HG03025 (cell line): ENCODE results near the gene EXTL1.

Experiments used
- ATAC-seq: cut with Tn5 transposase; IDR thresholded peaks from one replicate; pipeline ENCODE4 v1.9.1; 2021; ENCODE audit warnings: mild to moderate bottlenecking, moderate library complexity; ENCODE audit not compliant: unreplicated experiment, low FRiP score

The EXTL1 gene

DNA sequence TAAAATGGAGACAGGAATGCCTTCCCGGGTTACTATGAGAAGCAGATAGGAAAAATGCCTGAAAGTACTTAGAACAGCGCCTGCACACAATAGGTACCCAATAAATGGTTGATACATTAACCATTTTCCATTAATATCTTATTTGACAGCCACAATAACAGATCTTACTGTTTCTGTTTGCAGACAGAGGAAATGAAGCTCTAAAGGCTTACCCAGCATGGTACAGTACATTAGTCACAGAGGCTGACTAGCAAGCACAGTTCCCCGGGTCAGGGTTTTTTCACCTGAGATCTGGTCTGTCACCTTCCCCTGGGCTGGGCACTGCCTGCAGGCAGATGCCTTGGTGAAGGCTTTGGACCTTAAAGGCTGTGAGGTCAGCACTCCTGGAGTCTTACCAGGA is 43.0 kb downstream of the EXTL1 start:
- ATAC-seq = no peak

DNA sequence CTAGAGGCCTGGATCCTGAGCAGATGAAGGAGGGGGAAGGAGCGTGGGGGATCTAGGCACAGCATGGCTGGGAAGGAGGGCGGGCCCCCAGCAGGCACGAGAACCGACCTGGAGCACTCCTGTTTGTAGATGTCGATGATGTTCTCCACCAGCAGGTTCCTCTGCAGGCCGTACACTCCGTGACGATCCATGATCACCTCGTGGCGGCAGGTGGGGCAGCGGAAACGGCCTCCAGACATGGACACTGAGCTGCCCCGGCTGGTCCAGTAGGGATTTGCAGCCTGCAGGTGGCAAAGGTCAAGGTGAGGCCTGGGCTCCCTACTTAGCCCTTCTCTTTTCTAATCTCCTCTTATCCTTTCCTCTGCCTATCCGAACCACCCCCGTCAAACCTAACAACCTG is 44.6 kb downstream of the EXTL1 start:
- ATAC-seq = no peak

- no peak for ATAC-seq
Observed at GRCh38 chr1:26066857-26067256, 45.3 kb downstream of the EXTL1 start.

GRCh38 chr1:26067432-26067911 is 45.9 kb downstream of the EXTL1 start, which contains the start of gene TRIM63:
TRIM63 (minus strand) TSS chr1:26067630; CDS start chr1:26067494, 136 bp downstream.
- no peak for ATAC-seq

DNA sequence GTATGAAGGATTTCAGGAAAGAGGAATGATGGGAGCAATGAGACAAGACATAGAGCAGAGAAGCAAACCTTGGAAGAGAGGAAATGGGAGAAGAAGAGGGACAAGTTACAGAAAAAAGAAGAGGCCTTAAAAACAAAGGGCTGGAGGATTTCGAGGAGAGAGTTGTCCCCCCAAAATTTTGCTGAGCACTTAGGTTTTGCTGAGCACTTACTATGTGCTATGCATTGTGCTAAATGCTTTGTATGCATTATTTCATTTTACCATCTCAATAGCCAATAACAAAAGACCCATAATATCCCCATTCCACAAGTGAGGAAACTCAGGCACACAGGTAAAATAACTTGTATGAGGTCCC is 48.3 kb downstream of the EXTL1 start:
- ATAC-seq = no peak

- no peak for ATAC-seq
Observed at GRCh38 chr1:26070296-26070962, 48.9 kb downstream of the EXTL1 start.

- no peak for ATAC-seq
Observed at GRCh38 chr1:26070963-26071342, 49.4 kb downstream of the EXTL1 start.

- no peak for ATAC-seq
Observed at GRCh38 chr1:26072305-26072704, 50.7 kb downstream of the EXTL1 start.

DNA sequence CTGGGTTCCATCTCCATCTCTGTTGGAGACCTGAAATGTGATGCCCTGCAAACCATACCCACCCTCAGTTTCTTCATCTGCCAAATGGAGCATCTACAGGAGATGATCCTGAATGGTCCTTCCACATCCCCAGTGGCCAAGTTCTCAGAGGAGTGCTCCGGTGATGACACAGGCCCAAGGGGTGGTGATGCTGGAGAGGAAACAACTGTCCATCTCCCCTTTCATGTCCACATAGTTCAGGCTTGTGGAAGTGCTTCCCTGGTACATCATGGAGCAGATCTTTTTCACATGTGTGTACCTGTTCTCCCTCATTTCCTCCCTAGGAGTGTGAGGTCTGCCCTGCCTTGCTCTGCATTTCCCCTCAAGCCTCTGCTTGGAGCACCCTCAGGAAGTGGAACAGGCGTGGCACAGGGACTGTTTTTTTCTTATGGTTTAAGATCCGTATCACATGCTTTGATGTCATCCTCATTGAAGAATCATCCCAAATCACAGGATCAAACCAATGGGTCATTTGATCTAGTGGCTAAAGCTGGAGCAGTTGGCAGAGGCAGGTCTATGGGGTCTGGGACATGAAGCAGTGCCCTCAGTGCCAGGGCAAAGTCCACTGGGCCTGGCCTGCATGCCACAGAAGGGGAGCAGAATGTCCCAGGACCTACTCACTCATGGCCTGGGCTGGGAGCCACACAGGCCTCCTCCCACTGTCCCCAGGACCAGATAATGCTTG is 54.0 kb downstream of the EXTL1 start:
- no peak for ATAC-seq

DNA sequence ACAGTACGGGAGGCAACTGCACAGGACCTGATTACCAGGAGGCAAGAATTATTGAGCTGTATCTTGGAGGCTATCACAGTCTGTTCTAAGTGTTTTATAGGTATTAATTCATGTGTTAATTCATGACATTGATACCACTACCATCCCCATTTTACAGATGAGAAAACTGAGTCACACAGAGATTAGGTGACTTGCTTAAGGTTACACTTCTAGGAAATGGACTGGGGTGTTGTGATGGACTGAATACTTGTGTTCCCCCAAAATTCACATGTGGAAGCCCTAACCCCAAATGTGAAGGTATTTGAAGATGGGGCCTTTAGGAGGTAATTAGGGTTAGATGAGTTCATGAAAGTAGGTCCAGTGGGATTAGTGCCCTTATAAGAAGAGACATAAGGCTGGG is 55.9 kb downstream of the EXTL1 start:
- ATAC-seq = no peak

- ATAC-seq = no peak
Observed at GRCh38 chr1:26078286-26079177, 57.0 kb downstream of the EXTL1 start.

DNA sequence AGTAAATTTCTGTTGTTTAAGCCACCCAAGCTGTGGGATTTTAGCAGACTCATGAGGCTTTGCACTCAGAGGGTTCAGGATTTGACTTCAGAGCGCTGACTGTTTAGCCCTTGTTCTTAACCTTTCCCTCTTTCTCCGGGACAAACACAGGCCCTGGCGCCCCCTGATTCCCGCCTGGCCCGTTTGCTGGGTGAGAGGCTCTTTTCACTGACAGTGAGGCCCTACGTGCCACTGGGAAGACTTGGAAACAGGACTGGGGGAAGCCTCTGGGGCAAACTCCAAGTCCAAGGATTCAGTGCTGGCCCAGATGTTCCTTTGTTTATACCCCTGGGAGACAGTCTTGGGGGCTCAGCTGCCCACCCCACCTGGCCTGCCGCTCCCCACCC is 57.6 kb downstream of the EXTL1 start:
- ATAC-seq = no peak

DNA sequence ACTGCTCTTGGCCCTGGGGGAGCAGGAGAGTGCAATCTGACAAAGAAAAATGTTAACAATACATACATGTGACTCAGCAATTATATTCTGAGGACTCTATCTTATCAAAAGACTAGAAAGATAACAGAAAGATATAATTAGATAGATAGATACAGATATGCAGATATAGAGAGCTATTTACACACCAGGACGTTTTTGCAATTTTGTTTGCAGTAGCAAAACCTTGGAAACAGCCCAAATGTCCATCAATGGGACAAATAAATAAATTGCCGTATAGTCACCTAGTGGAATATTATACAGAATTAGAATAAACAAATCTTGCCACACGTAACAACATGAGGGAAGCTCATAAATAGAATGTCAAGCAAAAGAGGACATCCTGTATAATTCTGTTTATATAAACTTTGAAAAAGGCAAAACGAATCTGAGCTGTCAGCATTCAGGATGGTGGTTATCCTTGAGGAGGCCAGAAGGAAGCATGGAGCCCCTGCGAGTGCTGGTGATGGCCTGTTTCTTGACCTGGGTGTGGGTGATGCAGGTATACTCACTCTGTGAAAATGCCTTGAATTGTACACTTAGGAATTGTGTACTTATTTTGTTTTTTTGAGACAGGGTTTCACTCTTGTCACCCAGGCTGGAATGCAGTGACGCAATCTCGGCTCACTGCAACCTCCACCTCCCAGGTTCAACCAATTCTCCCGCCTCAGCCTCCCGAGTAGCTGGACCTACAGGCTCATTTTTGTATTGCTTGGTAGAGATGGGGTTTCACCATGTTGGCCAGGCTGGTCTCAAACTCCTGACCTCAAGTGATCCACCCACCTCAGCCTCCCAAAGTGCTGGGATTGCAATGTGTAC is 58.6 kb downstream of the EXTL1 start:
- ATAC-seq = no peak

DNA sequence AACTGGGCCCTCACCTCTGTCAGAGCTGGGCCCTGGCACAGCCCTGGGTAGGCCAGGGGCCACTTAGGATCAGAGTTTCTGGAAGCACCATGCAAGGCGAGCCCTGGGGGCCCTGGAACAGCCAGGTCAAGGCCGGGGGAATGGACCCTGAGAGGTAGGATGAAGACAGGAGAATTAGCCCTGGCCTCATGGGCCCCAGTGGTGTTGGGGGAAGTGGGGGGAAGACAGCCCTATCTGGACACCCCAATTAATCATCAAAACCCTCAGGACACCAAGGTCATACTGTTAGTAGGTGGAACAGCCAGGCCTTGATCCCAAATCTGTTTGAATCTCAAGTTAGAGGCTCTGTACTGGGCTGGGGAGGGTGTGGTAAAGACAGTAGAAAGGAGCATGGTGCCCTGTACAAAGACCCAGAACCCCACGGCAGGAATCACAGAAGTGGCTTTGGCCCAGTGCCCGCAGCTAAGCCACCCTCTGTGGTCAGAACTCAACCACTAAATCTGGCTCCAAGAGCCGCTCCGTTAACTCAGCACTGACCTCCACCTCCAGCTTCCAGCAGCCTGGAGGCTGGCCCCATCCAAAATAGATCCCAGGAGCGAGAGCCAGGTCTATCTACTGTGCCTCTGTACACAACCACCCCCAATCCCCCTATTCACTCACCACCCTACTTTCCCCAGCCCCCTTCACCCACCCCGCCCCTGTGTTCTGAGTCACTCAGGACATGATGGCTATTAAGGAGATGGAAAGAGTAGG is 59.9 kb downstream of the EXTL1 start:
- ATAC-seq = no peak

- no peak for ATAC-seq
Observed at GRCh38 chr1:26082020-26082350, 60.4 kb downstream of the EXTL1 start.

GRCh38 chr1:26083208-26083607 is 61.6 kb downstream of the EXTL1 start:
- no peak for ATAC-seq

DNA sequence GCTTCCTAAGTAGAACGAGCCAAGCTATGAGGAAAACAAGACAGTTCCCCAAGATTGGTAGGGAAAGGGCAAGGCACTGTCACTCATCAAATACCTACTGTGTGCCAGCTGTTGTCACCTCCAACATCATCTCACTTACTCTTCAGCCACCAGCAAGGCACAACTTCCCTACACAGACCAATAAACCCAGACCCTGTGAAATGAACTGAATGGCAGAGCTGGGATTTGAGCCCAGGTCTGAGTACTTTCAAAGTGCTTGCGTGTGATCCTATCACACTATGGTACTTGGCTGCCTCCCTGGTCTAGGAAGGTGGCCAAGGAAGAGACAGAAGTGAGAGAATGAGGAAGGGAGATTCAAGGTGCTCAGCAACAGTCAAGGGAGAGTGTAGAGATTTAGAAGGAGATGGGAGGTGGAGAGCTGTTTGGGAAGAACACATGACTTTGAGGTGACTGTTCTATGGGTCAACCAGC is 62.6 kb downstream of the EXTL1 start:
- ATAC-seq = no peak

GRCh38 chr1:26084844-26085243 is 63.3 kb downstream of the EXTL1 start:
- ATAC-seq = no peak
